ENCODE data around the gene CNTN1. TPM values are rescaled to one million over a fixed set of nuclear protein-coding genes. Genes with fewer than 3 reads are reported as not detected.

The CNTN1 gene
- total RNA-seq, 3 donors from 2014 or later, result 0.38 to 6.9 (median 1.3) TPM

DNA sequence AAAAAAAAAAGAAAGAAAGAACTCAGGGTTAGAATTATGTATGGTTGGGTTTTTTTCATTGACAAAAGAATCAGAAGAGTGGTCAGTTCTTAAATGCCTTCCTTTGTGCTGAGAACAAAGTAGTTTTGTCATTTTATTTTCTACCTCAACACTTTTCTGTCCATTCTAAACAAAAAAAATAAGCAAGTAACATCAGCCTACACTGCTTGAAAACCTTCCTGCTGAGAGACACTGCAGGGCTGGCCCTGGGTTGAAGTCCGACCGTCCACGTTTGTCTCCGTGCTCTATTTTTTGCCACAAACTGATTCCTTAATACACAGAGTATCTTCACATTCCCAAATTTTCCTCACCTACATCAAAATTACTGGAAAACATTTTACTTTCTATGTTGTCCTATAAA is 284.3 kb downstream of the CNTN1 start:
- TF ChIP-seq CTCF (IDR thresholded peaks at IDR 0.05), result no peak
- ATAC-seq (no peak), DNase-seq (no peak)
- H3K4me3 ChIP-seq, result no peak overlapping the region
- no peaks in the 10 kb centered on the region for H3K4me1 ChIP-seq (ENCODE audit: low read depth)
- no peaks in the 10 kb centered on the region for H3K36me3 ChIP-seq (ENCODE audit: low read depth)
- no peaks in the 10 kb centered on the region for H3K9me3 ChIP-seq
- intact Hi-C loops (cut with DNase I, micrococcal nuclease), result no loop called here

DNA sequence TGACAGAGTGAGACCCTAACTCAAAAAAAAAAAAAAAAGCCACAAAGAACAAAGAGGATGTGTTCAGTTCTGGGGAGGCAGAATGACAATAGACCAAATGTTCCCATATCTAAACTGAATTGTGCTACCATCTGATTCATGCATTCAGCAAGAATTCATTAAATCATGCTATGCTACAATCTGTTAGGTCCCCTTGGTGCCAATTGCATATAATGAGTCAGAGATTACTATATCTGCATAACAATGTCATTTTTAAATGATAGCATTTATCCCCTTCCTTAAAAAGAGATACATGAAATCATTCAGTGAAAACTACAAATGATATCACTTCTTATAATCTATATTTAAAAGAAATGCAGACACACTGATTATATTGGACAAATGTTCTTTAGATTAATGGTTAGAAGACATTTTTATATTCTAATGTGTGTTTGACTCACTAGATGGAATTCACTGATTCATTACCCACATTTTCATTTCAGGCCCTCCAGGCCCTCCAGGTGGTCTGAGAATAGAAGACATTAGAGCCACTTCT is 288.3 kb downstream of the CNTN1 start:
- no peak overlapping the region for H3K4me3 ChIP-seq
- ATAC-seq (no peak), DNase-seq (no peak)
- H3K4me1 ChIP-seq (ENCODE audit: low read depth), result no peaks in the 10 kb centered on the region
- intact Hi-C loops (cut with DNase I, micrococcal nuclease), result no loop called here
- H3K9me3 ChIP-seq, result no peaks in the 10 kb centered on the region
- H3K36me3 ChIP-seq (ENCODE audit: low read depth), result no peaks in the 10 kb centered on the region
- no peak for TF ChIP-seq CTCF (IDR thresholded peaks at IDR 0.05)

GRCh38 chr12:40986001-40986400 is 293.8 kb downstream of the CNTN1 start:
- no peak for TF ChIP-seq CTCF (IDR thresholded peaks at IDR 0.05)
- Histone ChIP-seq H3K4me3 (no peak overlapping the region), H3K4me1 (ENCODE audit: low read depth) (no peaks in the 10 kb centered on the region), H3K36me3 (ENCODE audit: low read depth) (no peaks in the 10 kb centered on the region), H3K9me3 (no peaks in the 10 kb centered on the region)
- intact Hi-C loops (cut with DNase I, micrococcal nuclease), result no loop called here
- no peak for ATAC-seq
- no peak for DNase-seq

DNA sequence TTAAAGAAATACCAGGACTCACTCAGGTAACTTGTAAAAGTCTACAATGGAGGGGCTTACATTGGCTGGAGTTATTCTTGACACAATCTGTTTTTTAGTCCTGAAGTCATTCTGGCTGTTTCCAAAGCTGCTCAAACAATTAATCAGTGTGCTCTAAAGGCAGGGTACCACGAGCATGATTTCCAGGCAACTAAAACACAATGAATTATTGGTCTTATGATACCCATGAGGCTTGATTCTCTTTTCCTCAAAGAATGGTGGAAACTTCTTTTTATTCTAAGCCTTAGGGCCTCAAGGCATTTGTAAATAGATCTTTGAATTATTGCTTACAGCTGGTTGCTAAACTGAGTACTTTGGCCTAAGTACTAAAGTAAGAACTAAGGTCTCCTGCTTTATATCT is 296.1 kb downstream of the CNTN1 start:
- no peak for DNase-seq
- Histone ChIP-seq H3K9me3 (no peaks in the 10 kb centered on the region), H3K4me3 (no peak overlapping the region), H3K4me1 (ENCODE audit: low read depth) (no peaks in the 10 kb centered on the region), H3K36me3 (ENCODE audit: low read depth) (no peaks in the 10 kb centered on the region)
- intact Hi-C loops (cut with DNase I, micrococcal nuclease), result no loop called here
- ATAC-seq, result no peak
- no peak for TF ChIP-seq CTCF (IDR thresholded peaks at IDR 0.05)

GRCh38 chr12:40988824-40989223 is 296.6 kb downstream of the CNTN1 start:
- no peak overlapping the region for H3K4me3 ChIP-seq
- H3K36me3 ChIP-seq (ENCODE audit: low read depth), result no peaks in the 10 kb centered on the region
- intact Hi-C loops (cut with DNase I, micrococcal nuclease), result no loop called here
- TF ChIP-seq CTCF (IDR thresholded peaks at IDR 0.05), result no peak
- ATAC-seq (no peak), DNase-seq (no peak)
- no peaks in the 10 kb centered on the region for H3K4me1 ChIP-seq (ENCODE audit: low read depth)
- no peaks in the 10 kb centered on the region for H3K9me3 ChIP-seq

DNA sequence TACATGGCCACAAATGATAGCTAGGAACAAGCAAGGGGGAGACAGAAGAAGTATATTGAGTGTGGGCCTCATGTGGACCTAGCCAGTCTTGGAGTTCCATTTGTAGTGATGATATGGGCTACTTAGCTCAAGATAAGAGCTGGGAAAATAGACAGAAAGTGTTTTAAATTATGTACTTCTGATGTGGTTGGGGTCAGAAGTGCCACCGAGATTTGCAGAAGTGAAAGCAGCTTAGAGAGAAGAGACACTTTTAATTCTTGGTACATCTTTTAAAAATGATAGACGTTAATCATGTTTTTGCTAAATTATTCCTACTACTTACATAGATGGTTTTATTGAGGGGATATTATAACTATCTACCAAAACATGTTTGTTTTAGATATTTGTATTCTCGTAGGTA is 297.5 kb downstream of the CNTN1 start:
- no peak for TF ChIP-seq CTCF (IDR thresholded peaks at IDR 0.05)
- Histone ChIP-seq H3K9me3 (no peaks in the 10 kb centered on the region), H3K4me3 (no peak overlapping the region), H3K36me3 (ENCODE audit: low read depth) (no peaks in the 10 kb centered on the region), H3K4me1 (ENCODE audit: low read depth) (no peaks in the 10 kb centered on the region)
- intact Hi-C loops (cut with DNase I, micrococcal nuclease), result no loop called here
- ATAC-seq, result no peak
- DNase-seq, result no peak
